GM12872 (cell line): ENCODE data around the gene DSCAM.

Experiments
- CTCF ChIP-seq: IDR thresholded peaks from 3 replicates; pipeline ENCODE4 v1.5.1; 2011; ENCODE audit warnings: low read depth, mild to moderate bottlenecking, low read length, moderate library complexity; ENCODE audit not compliant: insufficient read depth

DSCAM gene

GRCh38 chr21:40681164-40681859 is 165.6 kb downstream of the DSCAM start:
- TF ChIP-seq CTCF = no peak

GRCh38 chr21:40680311-40680710 is 166.6 kb downstream of the DSCAM start:
- no peak for TF ChIP-seq CTCF

- TF ChIP-seq CTCF = no peak
These were observed 168.2 kb downstream of the DSCAM start for GRCh38 chr21:40678681-40679284.

- no peak for TF ChIP-seq CTCF
These were observed 171.9 kb downstream of the DSCAM start for GRCh38 chr21:40675017-40675416.

- TF ChIP-seq CTCF = no peak
These were observed 174.4 kb downstream of the DSCAM start for GRCh38 chr21:40672602-40673001.

GRCh38 chr21:40671716-40672115 is 175.2 kb downstream of the DSCAM start:
- TF ChIP-seq CTCF = no peak

GRCh38 chr21:40668555-40669275 is 178.2 kb downstream of the DSCAM start:
- no peak for TF ChIP-seq CTCF
